GM13976 (cell line): Measurements from ENCODE around the gene DRGX.

Experiments
- DNase-seq: peaks from one replicate; pipeline ENCODE4 v3.0.0; 2012; ENCODE audit warnings: low spot score
- in situ Hi-C: fragments of 300-500 bp; cut with MboI; formaldehyde crosslinking; loops from one replicate; pipeline ENCODE4 v1.12.0; 2022; ENCODE audit warnings: low sequenced_read_pairs, mixed read lengths, inconsistent platforms; ENCODE audit not compliant: unreplicated experiment
- TF ChIP-seq, protein P1 (sequence below): IDR thresholded peaks from 2 replicates; pipeline ENCODE4 v1.5.1; 2012; ENCODE audit warnings: borderline replicate concordance, mild to moderate bottlenecking; ENCODE audit not compliant: insufficient read depth; ENCODE audit errors: extremely low read depth, missing control alignments, control extremely low read depth

The DRGX gene

GRCh38 chr10:49393757-49394156, 2.1 kb downstream of the DRGX start:
- in situ Hi-C loops: no loop called here
- no peak for DNase-seq
- TF ChIP-seq, protein P1, sequence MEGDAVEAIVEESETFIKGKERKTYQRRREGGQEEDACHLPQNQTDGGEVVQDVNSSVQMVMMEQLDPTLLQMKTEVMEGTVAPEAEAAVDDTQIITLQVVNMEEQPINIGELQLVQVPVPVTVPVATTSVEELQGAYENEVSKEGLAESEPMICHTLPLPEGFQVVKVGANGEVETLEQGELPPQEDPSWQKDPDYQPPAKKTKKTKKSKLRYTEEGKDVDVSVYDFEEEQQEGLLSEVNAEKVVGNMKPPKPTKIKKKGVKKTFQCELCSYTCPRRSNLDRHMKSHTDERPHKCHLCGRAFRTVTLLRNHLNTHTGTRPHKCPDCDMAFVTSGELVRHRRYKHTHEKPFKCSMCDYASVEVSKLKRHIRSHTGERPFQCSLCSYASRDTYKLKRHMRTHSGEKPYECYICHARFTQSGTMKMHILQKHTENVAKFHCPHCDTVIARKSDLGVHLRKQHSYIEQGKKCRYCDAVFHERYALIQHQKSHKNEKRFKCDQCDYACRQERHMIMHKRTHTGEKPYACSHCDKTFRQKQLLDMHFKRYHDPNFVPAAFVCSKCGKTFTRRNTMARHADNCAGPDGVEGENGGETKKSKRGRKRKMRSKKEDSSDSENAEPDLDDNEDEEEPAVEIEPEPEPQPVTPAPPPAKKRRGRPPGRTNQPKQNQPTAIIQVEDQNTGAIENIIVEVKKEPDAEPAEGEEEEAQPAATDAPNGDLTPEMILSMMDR: no peak

- TF ChIP-seq, protein P1: no peak
- DNase-seq: no peak
- in situ Hi-C loops: no loop called here
These were observed 2.6 kb downstream of the DRGX start for GRCh38 chr10:49393301-49393700.

DNA sequence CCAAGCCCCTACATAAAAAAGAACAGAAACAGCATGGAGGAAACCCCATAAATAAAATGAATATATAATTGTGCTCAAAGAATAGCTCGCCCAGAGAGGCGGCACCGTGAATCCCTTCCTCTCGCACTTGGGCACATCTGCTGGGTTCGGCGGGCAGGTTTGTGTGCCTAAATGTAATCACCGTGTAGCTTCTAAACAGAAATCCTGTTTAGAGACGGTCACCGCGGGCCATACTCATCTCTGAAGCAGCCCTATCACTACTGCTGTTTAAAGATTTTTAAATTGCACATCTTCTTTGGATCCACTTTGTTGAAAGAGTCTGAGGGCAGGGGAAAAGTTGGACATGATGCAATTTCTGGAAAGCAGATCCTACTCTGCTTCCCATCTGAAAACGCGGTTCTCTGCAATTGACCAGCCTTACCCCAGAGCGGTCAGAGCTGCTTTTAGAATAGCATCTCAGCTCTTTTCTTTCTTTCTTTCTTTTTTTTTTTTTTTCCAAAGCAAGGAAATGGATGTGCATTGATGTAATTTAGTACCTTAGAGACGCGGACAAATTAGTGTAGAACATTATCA, 6.4 kb downstream of the DRGX start:
- TF ChIP-seq, protein P1: no peak
- no peak for DNase-seq
- in situ Hi-C loops: no loop called here

DNA sequence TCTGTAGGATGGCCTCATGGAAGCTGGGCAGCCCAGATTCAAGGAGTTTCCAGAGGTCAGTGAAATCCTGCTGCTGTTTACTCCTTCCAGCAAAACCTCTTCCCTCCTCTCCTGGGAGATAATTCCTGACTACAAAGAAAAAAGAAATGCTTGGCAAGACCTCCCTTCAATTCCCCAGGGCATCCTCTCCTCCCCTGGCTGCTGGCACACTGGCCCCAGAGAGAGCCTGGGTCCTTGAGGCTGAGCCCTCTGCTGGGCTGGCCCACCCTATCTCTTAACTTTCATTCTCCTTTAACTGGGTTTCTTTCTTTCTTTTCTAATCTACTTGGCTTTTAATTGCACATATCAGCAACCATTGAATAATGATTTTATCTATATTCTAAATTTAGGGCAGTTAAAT, 7.7 kb downstream of the DRGX start:
- in situ Hi-C loops: no loop called here
- no peak for DNase-seq
- TF ChIP-seq, protein P1: no peak

- TF ChIP-seq, protein P1: no peak
- in situ Hi-C loops: no loop called here
- no peak for DNase-seq
These were observed 8.8 kb downstream of the DRGX start for GRCh38 chr10:49387071-49387470.

DNA sequence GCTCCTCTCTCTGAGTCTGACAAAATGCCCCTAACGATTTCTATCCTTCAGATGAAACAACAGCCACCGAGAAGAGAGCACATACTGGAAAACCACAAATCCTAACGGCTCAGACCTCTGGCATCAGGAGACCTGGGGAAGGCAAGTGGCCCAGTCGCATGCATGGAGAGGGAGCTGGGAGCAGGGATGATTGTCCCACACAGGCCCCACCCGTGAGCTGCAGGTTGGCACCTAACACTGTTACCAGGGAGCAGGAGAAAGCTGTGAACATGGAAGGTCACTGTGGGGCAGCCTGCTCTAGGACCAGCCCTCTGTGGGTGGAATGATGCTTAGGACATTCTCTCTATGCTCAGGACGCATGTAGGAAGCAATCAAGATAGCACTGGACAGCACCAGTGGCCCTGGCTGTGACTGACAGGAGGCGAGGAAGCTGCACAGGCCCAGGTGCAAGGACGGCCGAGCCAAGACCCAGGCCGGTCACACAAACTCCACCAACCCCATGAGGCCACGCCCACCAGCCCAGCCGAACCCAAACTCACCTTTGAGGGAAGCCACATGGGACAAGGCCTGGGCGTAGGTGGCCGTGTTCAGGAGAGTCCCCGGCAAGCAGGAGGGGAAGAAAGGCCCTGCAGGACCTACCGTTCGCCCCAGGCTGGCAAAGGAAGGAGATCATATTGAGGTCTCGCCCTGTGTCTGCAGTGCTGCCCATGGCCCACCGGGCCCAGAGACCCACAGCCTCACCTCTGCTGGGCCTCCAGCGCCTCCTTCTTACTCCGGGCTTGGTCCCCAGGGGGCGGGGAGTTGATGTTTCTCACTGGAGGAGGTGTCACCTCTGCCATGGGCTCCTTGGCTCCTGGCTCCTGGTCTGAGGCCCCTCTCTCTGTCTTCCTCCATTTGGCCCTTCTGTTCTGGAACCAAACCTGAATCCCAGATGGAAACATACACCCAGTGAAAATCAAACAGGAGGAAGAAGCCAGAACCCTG, 9.7 kb downstream of the DRGX start:
- DNase-seq: no peak
- in situ Hi-C loops: no loop called here
- TF ChIP-seq, protein P1: no peak
